Endothelial cell of umbilical vein (primary cell): Measurements from ENCODE around the gene PRH1.

Experiments used
- EZH2 ChIP-seq: IDR thresholded peaks from 2 replicates; pipeline ENCODE4 v1.6.1; 2012; ENCODE audit warnings: borderline replicate concordance, low read depth, mild to moderate bottlenecking, moderate library complexity, low read length, inconsistent platforms; ENCODE audit not compliant: severe bottlenecking
- TF ChIP-seq, protein P1 (sequence below), 2 donors: IDR thresholded peaks; 1 replicate in 1 of 2; 2 replicates in 1 of 2; pipeline ENCODE4 v1.5.1; 2011; ENCODE audit warnings: low read length in 2 of 2, mild to moderate bottlenecking in 2 of 2, moderate library complexity in 2 of 2, control low read depth in 1 of 2, inconsistent platforms in 1 of 2, low read depth in 1 of 2; ENCODE audit not compliant: insufficient read depth in 1 of 2; ENCODE audit errors: extremely low read depth in 1 of 2
- TF ChIP-seq, protein P2 (sequence below): IDR thresholded peaks from 2 replicates; pipeline ENCODE4 v1.6.1; 2011; ENCODE audit not compliant: insufficient read depth, insufficient read length

DNA sequence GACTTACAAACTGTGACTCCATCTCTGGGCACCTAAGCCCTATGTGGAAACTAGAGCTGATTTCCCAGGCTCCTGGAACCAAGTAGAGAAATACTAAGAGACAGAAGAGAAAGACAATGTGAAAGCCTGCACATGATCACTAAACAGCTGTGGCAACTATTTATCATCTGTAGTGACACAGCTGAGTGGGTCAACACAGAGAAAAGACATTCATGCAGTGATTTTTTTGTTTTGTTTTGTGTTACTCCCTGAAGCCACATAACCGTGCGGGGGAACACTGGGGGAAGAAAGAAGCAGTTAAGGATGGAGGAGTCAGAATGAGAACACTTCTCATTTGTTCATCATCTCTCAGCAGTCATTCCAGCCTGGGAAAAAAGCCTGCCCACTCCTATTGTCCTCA is 36.3 kb downstream of the PRH1 start:
- TF ChIP-seq, protein P1, sequence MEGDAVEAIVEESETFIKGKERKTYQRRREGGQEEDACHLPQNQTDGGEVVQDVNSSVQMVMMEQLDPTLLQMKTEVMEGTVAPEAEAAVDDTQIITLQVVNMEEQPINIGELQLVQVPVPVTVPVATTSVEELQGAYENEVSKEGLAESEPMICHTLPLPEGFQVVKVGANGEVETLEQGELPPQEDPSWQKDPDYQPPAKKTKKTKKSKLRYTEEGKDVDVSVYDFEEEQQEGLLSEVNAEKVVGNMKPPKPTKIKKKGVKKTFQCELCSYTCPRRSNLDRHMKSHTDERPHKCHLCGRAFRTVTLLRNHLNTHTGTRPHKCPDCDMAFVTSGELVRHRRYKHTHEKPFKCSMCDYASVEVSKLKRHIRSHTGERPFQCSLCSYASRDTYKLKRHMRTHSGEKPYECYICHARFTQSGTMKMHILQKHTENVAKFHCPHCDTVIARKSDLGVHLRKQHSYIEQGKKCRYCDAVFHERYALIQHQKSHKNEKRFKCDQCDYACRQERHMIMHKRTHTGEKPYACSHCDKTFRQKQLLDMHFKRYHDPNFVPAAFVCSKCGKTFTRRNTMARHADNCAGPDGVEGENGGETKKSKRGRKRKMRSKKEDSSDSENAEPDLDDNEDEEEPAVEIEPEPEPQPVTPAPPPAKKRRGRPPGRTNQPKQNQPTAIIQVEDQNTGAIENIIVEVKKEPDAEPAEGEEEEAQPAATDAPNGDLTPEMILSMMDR (IDR thresholded peaks at IDR 0.05; ENCODE audit: extremely low read depth in 1 of 2, insufficient read depth in 1 of 2, low read depth in 1 of 2, low read length in 2 of 2) = no peak
- TF ChIP-seq, protein P2, sequence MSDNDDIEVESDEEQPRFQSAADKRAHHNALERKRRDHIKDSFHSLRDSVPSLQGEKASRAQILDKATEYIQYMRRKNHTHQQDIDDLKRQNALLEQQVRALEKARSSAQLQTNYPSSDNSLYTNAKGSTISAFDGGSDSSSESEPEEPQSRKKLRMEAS = no peak
- TF ChIP-seq EZH2 = no peak
